Measurements from ENCODE around the gene CACNA1C. TPM values are rescaled to one million over a fixed set of nuclear protein-coding genes. Genes with fewer than 3 reads are reported as not detected.

Gene CACNA1C
- total RNA-seq, 1 donor from 2014 or later, result 0.42 TPM

GRCh38 chr12:2535583-2536204 is 482.9 kb downstream of the CACNA1C start:
- intact Hi-C loops (cut with micrococcal nuclease), result no loop called here

- intact Hi-C loops (cut with micrococcal nuclease), result no loop called here
These were observed 483.9 kb downstream of the CACNA1C start for GRCh38 chr12:2536724-2537123.

- intact Hi-C loops (cut with micrococcal nuclease), result no loop called here
These were observed 485.2 kb downstream of the CACNA1C start for GRCh38 chr12:2537868-2538541.

GRCh38 chr12:2539938-2540337 is 487.2 kb downstream of the CACNA1C start:
- intact Hi-C loops (cut with micrococcal nuclease), result no loop called here

GRCh38 chr12:2540535-2540941 is 487.8 kb downstream of the CACNA1C start:
- intact Hi-C loops (cut with micrococcal nuclease), result no loop called here

GRCh38 chr12:2541631-2542204 is 488.9 kb downstream of the CACNA1C start:
- intact Hi-C loops (cut with micrococcal nuclease), result no loop called here

GRCh38 chr12:2543801-2544200 is 491.0 kb downstream of the CACNA1C start:
- intact Hi-C loops (cut with micrococcal nuclease), result no loop called here

- intact Hi-C loops (cut with micrococcal nuclease), result no loop called here
These were observed 491.4 kb downstream of the CACNA1C start for GRCh38 chr12:2544230-2544629.

- intact Hi-C loops (cut with micrococcal nuclease), result no loop called here
These were observed 494.7 kb downstream of the CACNA1C start for GRCh38 chr12:2547273-2548044.

- intact Hi-C loops (cut with micrococcal nuclease), result no loop called here
These were observed 495.3 kb downstream of the CACNA1C start for GRCh38 chr12:2548081-2548480.

GRCh38 chr12:2550561-2551411 is 498.0 kb downstream of the CACNA1C start:
- intact Hi-C loops (cut with micrococcal nuclease), result no loop called here

GRCh38 chr12:2551412-2551900 is 498.7 kb downstream of the CACNA1C start:
- intact Hi-C loops (cut with micrococcal nuclease), result no loop called here

GRCh38 chr12:2552000-2552756 is 499.4 kb downstream of the CACNA1C start:
- intact Hi-C loops (cut with micrococcal nuclease), result no loop called here

GRCh38 chr12:2553388-2554126 is 500.8 kb downstream of the CACNA1C start:
- intact Hi-C loops (cut with micrococcal nuclease), result no loop called here

GRCh38 chr12:2555487-2556082 is 502.8 kb downstream of the CACNA1C start:
- intact Hi-C loops (cut with micrococcal nuclease), result no loop called here

GRCh38 chr12:2557597-2557996 is 504.8 kb downstream of the CACNA1C start:
- intact Hi-C loops (cut with micrococcal nuclease), result no loop called here

GRCh38 chr12:2559931-2560330 is 507.1 kb downstream of the CACNA1C start:
- intact Hi-C loops (cut with micrococcal nuclease), result no loop called here

- intact Hi-C loops (cut with micrococcal nuclease), result no loop called here
These were observed 507.6 kb downstream of the CACNA1C start for GRCh38 chr12:2560356-2560755.

- intact Hi-C loops (cut with micrococcal nuclease), result no loop called here
These were observed 508.6 kb downstream of the CACNA1C start for GRCh38 chr12:2561367-2561766.
